Activated CD8-positive, alpha-beta memory T cell treated with anti-CD3 and anti-CD28 coated beads, Interleukin-2, amount 50 U/mL, for 4 hours (primary cell): ENCODE data around the gene RBM46.

Source experiments
- DNase-seq: peaks from one replicate; pipeline ENCODE4 v3.0.0-alpha.2; 2020

RBM46 gene, protein sequence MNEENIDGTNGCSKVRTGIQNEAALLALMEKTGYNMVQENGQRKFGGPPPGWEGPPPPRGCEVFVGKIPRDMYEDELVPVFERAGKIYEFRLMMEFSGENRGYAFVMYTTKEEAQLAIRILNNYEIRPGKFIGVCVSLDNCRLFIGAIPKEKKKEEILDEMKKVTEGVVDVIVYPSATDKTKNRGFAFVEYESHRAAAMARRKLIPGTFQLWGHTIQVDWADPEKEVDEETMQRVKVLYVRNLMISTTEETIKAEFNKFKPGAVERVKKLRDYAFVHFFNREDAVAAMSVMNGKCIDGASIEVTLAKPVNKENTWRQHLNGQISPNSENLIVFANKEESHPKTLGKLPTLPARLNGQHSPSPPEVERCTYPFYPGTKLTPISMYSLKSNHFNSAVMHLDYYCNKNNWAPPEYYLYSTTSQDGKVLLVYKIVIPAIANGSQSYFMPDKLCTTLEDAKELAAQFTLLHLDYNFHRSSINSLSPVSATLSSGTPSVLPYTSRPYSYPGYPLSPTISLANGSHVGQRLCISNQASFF

DNA sequence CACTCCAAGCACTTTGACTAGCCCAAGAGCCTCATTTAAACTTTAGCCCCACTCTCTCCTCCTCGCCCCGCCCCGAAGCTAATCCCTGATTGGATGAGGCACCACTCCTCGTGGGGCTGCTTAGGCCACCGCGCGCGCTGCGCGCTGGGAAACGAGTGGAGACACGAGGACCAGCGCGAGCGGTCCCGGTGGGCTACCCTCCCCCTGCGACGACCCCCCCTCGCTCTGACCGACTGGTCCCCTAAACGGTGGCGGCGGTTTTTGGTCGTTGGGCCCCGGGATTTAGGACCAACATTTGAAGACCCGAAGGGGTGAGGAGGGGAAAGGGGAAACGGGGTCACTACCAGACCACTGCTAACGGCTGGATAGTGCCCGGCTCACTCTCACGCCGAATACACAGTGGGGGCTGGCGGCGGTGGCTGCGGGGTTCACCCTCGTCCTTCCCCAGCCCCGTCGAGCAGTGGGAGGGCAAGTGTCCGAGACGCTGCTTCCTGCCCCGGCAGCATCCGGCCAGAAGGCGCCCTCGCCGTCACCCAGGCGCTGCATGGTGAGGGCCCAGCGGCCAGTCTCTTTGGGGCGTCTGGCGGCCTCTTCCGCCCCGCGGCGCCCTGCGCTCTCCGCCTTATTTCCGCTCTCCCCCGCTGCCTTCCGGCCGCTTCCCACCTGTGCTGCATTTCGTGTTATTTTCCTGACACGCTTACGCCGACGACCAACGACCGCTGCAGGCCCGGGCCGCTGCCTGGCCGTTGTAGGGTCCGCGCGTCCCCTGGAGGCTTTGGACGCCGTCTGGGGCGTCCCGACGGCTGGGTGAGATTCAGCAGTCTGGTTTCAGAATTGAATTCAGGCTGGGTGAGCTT is at the start of gene RBM46:
TSS of gene RBM46 (plus strand) at position 147 of the 857 bp plus-strand sequence. CDS start 15,481 bp downstream, outside the sequence.
- DNase-seq: no peak

DNA sequence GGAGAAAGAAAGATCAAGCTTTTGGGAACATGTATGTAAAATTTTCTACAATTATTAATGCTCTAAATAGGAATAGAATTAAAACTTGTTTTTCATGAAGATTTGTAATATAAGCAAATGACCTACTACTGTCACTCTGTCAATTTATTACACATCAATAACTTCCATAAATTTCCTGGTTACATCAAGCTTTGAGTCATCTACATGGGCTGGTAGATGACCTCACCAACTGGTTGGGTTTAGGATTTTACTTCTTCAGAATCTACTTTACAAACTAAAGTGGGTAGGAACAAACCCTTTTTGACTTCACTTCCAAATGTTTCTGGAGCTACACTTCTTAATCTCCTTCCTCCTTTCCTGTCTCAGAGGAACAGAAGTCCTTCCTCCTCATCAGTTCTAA is 49.3 kb upstream of the RBM46 start:
- DNase-seq: no peak

DNA sequence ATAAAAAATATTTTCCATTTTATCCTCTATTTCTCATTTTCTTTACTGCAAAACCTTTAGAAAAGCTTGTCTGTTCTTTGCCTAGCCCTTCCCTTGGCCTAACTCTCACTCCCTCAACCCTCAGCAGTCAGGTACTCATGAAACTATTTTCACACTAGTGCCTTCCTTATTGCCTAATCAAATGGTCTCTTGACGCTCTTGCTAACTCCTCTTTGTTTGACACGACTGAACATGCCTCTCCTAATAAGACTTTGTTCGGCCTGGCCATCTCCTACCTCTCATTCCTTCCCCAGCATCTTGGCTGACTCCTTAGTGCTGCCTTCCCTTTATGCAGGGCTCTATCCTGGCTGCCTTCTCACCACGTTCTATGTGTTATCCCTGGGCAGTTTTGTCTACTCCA is 48.4 kb upstream of the RBM46 start:
- DNase-seq: no peak

DNA sequence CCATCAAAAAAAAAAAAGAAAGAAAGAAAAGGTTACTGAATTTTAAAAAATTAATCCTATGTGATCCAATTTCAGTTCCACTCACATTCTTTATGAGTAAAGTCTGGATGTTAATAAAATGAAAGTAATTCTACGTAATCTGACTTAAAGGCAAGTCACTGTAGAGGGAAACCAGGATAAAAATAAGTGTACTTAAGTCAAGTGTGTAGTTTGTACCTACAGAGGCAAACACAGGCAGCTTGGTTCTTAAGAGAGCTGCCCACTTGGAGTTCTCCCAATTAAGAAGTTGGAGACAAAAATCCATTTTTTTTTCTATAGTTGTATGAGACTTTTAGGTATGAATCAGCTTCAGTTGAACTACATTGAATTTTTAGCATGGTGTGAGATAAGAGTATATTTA is 44.3 kb upstream of the RBM46 start:
- DNase-seq: no peak

DNA sequence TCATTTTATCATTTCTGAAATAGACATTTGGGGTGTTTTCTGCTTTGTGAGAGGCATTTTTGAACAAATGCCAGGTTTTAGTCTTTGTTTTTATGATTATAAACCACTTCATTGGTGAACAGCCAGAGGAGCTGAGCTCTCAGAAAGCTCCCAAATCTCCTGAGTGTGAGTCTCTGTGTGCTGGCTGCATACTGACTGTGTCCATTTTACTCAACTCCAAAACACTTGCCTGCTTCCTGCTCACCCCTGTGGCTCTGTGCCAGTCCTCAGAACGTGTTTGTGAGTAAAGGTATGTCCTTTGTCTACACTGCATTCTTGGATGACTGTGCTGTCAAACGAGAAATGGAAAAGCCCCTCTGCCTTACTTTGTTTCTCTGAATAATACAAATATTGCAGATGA is 42.6 kb upstream of the RBM46 start:
- DNase-seq: no peak

DNA sequence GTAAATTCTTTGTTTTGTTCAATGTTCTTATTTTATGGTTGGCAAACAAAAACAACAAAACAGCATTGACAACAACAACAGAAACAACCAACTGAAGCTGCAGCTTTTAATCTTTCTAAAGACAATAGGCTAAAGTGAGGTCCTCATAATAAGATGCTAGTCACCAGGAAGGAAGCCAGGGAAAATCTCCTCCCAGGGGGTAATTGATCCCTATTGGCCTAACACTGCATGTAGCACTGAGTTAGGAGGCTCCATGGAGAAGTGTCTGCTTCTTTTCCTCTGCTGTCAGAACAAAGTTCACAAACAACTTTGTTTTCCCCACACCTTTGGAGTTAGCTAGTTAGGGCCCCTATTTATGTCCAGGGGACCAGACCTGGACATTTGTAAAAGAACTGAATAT is 42.0 kb upstream of the RBM46 start:
- DNase-seq: no peak

DNA sequence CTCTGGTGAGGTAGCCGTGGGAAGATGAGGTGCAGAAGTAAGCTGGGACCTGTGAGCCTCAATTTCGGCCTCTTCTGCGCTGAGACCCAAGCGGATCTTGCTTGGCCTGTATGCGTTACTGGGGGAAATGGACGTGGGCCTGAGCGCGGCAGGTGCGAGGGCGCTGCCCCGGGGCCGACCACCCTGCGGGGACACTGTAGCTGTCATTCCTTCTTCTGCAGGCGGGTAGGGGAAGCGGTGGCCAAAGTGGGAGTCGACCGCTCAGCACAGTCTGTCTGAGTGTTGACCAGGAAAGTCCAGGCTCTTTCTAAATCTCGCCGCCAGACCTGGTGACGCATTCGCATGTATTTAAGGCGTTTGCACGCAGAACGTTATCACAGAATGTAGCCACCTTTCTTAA is 40.6 kb upstream of the RBM46 start:
- DNase-seq: no peak

DNA sequence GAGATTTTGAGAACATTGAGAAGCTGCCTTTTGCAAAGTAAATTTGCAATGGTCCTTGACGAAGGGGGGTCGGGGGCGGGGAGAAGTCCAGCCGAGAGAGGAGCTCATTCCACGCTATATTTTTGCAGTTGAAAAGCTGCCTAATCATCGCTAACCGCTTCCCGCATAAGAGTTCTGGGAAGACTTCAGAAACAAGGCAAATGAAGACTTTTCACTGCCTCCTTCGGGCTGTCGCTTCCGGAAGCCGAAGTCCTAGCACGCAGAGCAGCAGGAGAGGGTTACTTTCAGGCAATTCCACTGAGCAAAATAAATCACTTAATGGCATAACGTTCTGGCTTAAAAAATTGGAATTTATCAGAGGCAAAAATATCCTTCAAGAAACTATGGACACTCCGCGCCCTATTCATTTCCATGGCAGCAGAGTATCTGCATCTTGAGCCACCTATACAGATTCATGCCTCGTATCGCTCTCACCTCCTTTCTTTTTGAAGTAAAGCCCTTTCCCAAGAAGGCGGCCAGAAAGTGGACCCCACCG is 39.9 kb upstream of the RBM46 start:
- no peak for DNase-seq

DNA sequence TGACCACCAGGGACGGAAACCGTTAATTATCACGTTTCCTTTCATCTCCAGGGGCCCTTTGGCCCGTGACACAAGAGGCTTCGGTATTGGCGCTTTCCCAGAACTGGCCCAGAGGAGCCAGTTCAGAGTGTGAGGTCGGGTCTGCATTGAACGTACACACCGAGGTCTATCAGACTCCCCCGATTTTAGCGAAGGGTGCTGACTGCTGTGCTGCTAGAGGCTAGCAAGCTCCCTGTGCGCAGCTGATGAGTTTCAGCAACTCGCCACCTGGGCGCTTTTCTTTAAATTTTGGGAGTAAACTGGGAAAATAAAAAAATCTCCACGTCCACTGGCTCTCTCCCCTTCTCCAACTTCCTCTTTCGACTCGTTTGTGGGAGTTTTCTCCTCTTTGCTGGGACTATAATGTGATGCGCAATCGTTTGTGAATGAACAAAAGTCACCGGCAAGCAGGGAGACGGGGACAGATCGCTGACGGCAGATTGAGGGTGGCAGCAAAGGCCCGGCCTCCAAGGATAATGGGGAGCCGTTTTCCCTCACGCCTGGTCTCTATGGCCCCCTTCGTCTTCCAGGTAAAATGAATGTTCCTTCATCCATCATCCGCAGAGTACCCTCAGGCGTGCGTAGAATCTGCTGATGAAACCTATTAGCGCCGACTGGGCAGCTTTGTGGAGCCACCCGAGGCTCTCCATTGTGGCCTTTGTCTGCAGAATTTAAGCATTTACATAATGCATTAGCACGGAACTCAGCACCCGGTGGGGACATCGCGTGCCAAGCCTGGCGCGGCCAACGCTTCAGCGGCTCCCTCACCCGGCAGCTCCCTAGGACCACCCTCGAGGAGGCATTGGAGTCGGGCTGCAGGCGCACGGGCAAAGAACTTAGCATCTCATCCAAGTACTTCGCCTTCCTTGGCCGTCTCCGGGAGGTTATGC is 38.9 kb upstream of the RBM46 start:
- DNase-seq: no peak

DNA sequence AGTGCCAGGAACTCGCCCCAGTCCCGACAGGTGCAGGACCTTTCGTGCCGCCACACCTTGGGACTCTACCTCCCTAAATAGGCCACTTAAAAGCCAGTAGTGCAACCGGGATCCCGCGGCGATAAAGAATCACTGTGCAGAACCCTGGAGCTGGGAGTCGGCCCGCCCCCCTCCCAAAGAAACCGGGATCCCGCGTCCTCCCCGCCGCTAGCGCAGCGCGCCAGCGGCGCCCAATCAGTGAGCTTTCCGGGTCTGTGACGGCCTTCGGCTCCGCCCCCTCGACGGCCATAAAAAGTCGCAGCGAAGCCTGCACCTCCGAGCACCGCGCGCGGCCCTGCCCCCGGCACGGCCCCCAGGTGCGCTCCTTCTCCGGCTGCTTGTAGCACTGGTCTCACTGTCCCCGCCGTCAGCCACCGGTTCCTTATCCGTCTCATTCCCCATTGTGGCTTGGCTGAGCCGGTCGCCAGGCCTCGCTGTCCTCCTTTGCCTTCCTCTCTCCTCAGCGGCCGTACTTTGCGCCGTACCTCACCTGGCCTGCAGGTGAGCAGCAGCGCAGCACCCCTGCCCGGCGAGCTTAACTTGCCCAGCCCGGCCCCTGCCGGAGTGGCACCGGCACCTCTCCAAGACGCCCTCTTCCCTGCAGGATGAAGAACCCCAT is 37.3 kb upstream of the RBM46 start, which contains the start of gene LRAT:
TSS of gene LRAT (plus strand) at position 318 of the 658 bp plus-strand sequence. CDS start at position 645, 327 bp downstream.
- DNase-seq: peak; percentile 18

DNA sequence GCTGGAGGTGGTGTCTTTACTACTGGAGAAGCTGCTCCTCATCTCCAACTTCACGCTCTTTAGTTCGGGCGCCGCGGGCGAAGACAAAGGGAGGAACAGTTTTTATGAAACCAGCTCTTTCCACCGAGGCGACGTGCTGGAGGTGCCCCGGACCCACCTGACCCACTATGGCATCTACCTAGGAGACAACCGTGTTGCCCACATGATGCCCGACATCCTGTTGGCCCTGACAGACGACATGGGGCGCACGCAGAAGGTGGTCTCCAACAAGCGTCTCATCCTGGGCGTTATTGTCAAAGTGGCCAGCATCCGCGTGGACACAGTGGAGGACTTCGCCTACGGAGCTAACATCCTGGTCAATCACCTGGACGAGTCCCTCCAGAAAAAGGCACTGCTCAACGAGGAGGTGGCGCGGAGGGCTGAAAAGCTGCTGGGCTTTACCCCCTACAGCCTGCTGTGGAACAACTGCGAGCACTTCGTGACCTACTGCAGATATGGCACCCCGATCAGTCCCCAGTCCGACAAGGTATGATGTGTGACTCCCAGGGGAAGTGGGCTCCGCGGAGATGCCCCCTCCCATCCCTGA is 36.6 kb upstream of the RBM46 start:
- no peak for DNase-seq

DNA sequence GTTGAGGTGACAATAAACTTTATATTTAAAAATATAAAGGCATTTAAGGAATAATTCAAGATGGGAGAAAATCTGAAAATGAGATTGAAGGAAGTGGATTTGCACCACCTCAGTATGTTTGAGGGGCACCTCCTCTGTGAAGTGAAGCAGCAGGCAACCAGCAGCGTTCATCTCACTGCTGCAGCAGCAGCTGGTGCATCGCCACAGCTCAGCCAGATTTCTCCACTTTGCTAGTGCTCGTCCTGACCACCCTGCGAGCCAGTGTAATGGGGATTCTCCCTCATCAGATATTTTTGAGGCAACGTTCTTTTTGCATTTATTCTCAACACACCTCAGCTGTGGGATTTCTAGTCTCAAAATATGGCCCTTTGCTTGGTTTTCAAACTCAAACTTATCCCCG is 23.4 kb upstream of the RBM46 start:
- DNase-seq: no peak

DNA sequence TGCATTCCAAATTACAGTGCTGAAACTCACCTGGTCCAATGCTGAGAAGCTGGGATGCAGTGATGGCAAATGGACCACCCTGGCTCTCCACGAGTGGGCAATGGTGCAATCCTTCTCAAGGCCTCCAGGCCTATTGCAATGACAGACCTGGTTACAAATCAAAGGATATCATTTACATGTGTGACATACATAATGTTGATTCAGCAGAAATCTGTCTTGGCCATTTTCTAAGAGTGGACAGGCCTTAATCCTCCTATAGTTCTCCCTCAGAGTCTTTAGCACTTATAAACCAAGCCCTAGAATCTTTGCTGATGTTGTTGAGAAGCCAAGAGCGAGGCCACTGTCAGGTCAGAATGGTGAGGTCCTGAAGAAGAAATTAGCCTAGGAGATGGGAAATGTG is 20.2 kb upstream of the RBM46 start:
- DNase-seq: no peak

DNA sequence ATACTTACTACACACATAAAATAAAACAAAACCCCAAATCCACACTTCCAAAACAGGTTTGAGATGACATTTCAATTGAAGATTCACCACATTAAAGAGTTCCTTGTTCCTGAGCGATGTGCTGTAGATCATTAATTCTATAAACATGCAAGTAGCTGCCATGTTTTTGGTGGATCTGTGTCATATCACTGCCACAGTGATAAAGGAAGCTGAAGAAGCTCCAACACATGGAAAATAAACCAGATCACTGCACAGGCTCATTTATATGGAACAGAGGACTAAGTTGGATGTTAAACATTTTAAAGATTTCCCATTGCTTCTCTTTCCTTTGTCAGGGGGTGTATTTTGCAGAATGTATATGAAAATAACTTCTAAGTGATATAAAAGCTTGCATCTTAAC is 2.8 kb upstream of the RBM46 start:
- no peak for DNase-seq

DNA sequence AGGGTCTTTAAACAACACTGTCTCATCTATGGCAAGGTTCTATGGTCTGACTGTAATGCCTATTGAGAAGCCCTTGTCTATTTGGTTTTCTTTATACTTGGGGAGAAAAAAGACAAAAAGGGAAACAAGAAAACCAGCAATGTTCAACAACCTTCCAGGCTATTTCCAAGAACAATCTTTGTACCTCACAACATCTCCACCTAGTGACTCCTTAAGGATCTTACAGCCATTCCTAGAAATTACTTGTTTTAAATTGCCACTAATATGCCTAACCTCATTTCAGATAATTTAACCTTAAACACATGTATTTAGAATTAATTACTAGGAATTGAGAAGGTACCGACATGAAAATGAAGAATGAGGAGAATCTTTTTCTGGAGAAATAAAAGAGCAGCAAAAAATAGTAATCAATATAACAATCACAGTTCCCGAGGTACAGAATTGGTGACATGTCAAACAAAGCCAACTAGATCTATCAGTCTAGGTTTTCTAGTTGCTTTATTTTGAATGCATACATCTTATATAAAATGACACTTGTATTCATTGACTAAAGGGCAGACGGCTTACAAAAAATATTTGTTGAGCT is 1.6 kb upstream of the RBM46 start:
- no peak for DNase-seq

DNA sequence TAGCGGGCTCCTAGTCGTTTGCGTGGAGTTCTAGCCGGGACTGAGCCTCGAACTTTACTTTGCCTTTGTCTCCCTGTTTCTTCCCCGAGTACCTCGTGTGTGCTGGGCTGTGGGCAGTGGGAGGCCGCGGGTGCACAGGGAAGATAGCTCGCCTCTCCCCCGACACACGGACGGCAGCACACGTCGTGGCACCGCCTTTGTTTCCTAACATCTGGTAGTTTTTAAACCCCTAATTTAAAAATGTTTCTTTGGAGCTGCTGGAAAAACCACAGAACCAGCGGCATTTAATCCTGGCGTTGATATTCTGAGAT is 866 bp downstream of the RBM46 start:
- DNase-seq: no peak

DNA sequence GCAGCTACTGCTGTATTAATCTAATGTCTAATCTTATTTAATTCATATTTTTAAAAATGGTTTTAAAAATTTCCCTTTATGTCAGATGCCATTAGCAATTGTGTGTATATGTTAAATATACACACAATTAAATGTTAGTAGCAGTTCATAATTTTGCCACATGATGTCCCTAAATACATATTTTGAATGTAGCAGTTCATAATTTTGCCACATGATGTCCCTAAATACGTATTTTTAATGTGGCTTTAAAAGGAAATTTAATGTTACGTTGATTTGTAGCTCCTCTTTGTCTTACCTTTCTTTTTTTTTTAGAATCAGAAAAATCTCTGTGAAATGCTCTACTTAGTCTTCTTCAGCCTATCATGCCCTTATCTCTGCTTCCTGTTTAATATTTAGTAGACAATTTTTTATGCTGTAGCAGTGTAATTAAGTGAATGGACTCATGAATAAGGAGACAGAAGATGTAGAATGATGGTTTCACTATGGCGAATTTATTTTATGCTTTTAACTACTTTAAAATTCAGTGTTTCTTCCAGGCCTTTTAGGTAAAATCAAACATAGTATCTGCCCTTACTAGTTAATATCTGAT is 26.1 kb downstream of the RBM46 start:
- no peak for DNase-seq

DNA sequence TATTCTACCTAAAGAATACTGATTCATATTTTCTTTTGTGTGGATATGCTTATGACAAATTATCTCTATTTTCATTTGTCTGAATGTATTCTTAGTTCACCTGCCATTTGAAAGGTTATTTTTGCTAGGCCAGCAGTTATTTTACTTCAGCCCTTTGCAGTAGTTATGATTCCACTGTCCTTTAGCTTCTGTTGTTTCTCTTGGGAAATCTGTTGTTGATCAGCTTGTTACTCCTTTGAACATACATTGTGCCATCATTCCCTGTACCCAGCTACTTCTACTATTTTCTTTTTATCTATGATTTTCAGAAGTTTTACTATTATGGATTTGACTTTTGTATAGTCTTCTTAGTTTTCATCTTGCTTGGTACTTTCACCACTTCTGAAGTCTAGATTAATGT is 37.2 kb downstream of the RBM46 start:
- DNase-seq: no peak

DNA sequence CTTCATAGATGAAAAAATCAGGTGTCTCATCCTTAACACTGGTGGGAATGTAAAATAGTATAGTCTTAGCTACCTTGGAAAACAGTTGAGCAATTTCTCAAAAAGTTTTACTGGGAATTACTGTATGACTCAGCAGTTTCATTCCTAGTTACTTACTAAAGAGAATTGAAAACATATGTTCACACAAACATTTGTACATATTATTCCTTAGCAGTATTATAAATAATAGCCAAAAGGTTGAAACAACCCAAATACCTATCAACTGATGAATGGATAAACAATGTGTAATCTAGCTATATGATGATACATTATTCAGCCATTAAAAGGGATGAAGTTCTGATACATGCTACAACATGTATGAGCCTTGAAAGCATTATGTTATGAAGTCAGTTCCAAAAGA is 41.7 kb downstream of the RBM46 start:
- DNase-seq: no peak

DNA sequence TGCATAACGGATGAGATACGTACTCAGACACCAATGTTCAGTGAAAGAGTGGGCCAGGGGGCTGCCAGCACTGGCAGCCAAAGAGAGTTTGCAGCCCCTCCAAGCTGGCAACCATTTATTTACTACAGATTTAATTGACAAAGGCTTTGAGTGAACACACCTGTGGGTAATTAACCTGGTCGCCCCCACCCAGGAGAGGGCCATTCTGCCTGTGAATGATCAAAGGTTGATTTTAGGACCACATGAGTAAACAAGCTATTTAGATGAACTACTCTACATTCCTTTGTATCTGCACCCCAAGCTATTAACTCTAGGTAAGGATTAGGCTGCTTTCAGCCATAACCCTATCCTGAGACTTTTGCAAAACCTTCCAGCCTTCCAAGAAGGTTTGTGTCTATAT is 55.0 kb downstream of the RBM46 start:
- no peak for DNase-seq

DNA sequence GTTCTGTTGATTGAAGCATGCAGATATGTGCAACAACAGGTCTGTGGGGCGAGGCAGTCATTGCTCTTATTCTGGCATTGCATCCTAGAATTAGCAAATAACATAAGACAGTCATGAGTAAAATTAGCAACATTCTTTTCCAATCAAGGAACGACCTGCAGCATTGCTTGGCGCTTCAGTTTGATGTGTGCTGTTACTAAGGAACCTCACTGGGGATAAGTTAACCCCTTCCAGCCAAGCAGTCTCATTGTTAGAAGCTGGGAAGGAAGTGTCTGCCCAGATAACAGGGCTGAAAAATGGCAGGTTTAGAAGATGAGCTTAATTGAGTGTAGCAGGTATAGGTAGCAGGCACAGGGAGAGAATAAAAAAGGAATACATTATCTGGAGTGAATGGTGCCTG is 55.4 kb downstream of the RBM46 start:
- DNase-seq: no peak
